ENCODE measurements around the gene GPR156. TPM values are rescaled to one million over a fixed set of nuclear protein-coding genes. Genes with fewer than 3 reads are reported as not detected.

GPR156 gene
- total RNA-seq, 1 experiment from 2014 or later = 3.1 TPM

DNA sequence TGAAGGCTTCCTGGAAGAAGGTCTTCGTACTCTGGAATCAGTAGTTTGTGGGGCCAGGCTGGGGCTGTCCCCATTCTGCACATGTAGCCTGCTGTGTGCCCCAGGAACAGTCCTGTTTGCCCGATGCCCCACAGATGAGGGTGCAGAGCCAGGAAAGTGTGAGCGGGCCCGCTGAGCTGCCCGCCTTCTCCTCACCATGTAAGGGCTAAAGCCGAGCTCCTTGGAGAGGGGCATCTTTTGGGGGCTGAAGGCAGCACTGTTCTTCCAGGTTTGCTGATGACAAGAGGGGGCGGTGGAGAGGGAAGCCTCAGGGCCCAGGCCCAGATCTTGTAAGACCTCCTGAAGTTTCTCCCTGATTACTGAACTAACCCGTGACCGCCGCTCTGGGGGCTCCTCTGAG lies 117.5 kb downstream of the GPR156 start:
- no peak for DNase-seq
- Mint-ChIP-seq H3K4me3 (ENCODE audit: unreplicated experiment) (no peak overlapping the region), H3K4me1 (ENCODE audit: low read depth, unreplicated experiment) (peaks cover 14% of the 10 kb centered on the region), H3K9me3 (ENCODE audit: unreplicated experiment) (no peaks in the 10 kb centered on the region), H3K27ac (ENCODE audit: unreplicated experiment) (no peak overlapping the region), H3K27me3 (ENCODE audit: insufficient read depth, unreplicated experiment) (no peaks in the 10 kb centered on the region), H3K36me3 (ENCODE audit: insufficient read depth, unreplicated experiment) (peaks cover 6% of the 10 kb centered on the region)
- ChIA-PET POLR2A (no interaction called here), CTCF (no interaction called here)
- Histone ChIP-seq H3K36me3 (ENCODE audit: control insufficient read depth, insufficient read depth, low read length) (no peaks in the 10 kb centered on the region), H3K4me1 (peaks cover 21% of the 10 kb centered on the region), H3K9me3 (no peaks in the 10 kb centered on the region), H3K27me3 (replicated peaks; ENCODE audit: control insufficient read depth, insufficient read depth, low read length) (no peaks in the 10 kb centered on the region), H3K4me3 (ENCODE audit: low read depth, low read length) (no peak overlapping the region)
- TF ChIP-seq, protein P1, sequence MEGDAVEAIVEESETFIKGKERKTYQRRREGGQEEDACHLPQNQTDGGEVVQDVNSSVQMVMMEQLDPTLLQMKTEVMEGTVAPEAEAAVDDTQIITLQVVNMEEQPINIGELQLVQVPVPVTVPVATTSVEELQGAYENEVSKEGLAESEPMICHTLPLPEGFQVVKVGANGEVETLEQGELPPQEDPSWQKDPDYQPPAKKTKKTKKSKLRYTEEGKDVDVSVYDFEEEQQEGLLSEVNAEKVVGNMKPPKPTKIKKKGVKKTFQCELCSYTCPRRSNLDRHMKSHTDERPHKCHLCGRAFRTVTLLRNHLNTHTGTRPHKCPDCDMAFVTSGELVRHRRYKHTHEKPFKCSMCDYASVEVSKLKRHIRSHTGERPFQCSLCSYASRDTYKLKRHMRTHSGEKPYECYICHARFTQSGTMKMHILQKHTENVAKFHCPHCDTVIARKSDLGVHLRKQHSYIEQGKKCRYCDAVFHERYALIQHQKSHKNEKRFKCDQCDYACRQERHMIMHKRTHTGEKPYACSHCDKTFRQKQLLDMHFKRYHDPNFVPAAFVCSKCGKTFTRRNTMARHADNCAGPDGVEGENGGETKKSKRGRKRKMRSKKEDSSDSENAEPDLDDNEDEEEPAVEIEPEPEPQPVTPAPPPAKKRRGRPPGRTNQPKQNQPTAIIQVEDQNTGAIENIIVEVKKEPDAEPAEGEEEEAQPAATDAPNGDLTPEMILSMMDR (IDR thresholded peaks at IDR 0.05; ENCODE audit: insufficient read depth in 1 of 2, low read depth in 1 of 2, low read length in 1 of 2, severe bottlenecking in 1 of 2, unreplicated experiment in 1 of 2) = no peak
- intact Hi-C loops (cut with micrococcal nuclease; ENCODE audit: unreplicated experiment) = no loop called here
- BruUV-seq (replicated peaks) = no TSS peak

DNA sequence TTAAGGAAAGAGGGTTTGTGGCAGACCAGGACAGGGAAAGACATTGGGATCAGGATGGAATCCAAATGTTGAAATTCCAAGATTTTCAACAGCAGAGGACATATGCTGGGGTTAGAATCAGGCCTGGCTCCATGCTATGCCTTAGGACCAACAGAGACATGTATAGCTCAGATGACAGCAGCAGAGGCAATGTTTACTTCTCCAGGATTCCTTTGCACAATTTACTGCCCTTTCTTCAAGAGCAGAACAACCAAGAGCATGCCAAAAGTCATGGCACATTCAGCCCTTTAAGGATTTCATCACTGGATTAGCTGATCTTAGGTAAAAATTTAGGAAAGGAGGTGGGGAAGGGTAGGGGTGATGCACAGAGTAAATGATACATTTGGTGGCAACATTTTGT lies 121.2 kb downstream of the GPR156 start:
- no TSS peak for BruUV-seq (replicated peaks)
- H3K27me3 Mint-ChIP-seq (ENCODE audit: insufficient read depth, unreplicated experiment) = no peaks in the 10 kb centered on the region
- TF ChIP-seq, protein P1 (IDR thresholded peaks at IDR 0.05; ENCODE audit: insufficient read depth in 1 of 2, low read depth in 1 of 2, low read length in 1 of 2, severe bottlenecking in 1 of 2, unreplicated experiment in 1 of 2) = no peak
- no peaks in the 10 kb centered on the region for H3K9me3 ChIP-seq
- H3K4me1 ChIP-seq = peaks cover 55% of the 10 kb centered on the region
- H3K27ac Mint-ChIP-seq (ENCODE audit: unreplicated experiment) = peak overlapping the region; percentile 87
- peaks cover 6% of the 10 kb centered on the region for H3K36me3 Mint-ChIP-seq (ENCODE audit: insufficient read depth, unreplicated experiment)
- H3K4me3 Mint-ChIP-seq (ENCODE audit: unreplicated experiment) = peak overlapping the region; percentile 60
- no peaks in the 10 kb centered on the region for H3K9me3 Mint-ChIP-seq (ENCODE audit: unreplicated experiment)
- no peak for DNase-seq
- CTCF ChIA-PET = no interaction called here
- H3K36me3 ChIP-seq (ENCODE audit: control insufficient read depth, insufficient read depth, low read length) = peaks cover 1% of the 10 kb centered on the region; the same call in 1 of the 2 replicates
- no peak overlapping the region for H3K4me3 ChIP-seq (ENCODE audit: low read depth, low read length)
- POLR2A ChIA-PET = interaction anchor here (1.3 to 2.3 kb wide), 2 partner anchors 69 to 70 kb away, joined by 4 to 18 read pairs; no protein-coding TSS in a partner anchor
- no peaks in the 10 kb centered on the region; the same call in 1 of the 2 replicates for H3K27me3 ChIP-seq (replicated peaks; ENCODE audit: control insufficient read depth, insufficient read depth, low read length)
- H3K4me1 Mint-ChIP-seq (ENCODE audit: low read depth, unreplicated experiment) = peaks cover 39% of the 10 kb centered on the region
- intact Hi-C loops (cut with micrococcal nuclease; ENCODE audit: unreplicated experiment) = no loop called here

DNA sequence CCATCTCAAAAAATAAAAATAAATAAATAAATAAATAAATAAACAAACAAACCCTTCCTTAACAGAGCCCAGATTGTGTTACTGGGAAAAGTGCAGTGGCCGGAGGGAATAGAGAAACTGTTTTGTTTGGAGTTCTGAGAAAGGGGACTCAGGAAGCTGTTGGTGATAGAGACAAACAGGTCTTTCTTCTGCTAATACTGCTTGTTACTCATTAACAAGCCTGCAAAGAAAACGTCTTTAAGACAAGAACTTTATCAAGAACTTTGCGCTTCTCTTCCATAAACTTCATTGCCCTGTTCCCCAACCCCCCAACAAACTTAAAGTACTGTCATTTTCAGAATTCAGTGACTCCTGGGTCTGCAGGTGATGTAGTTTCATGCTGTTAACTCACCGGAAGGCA lies 122.0 kb downstream of the GPR156 start:
- TF ChIP-seq, protein P1 (IDR thresholded peaks at IDR 0.05; ENCODE audit: insufficient read depth in 1 of 2, low read depth in 1 of 2, low read length in 1 of 2, severe bottlenecking in 1 of 2, unreplicated experiment in 1 of 2) = no peak
- H3K9me3 Mint-ChIP-seq (ENCODE audit: unreplicated experiment) = no peaks in the 10 kb centered on the region
- peak in 1 of 2 experiments; percentile 42 for DNase-seq
- Histone ChIP-seq H3K4me1 (peaks cover 58% of the 10 kb centered on the region), H3K36me3 (ENCODE audit: control insufficient read depth, insufficient read depth, low read length) (peaks cover 1% of the 10 kb centered on the region; the same call in 1 of the 2 replicates), H3K9me3 (no peaks in the 10 kb centered on the region), H3K4me3 (ENCODE audit: low read depth, low read length) (no peak overlapping the region), H3K27me3 (replicated peaks; ENCODE audit: control insufficient read depth, insufficient read depth, low read length) (no peaks in the 10 kb centered on the region; the same call in 1 of the 2 replicates)
- peak overlapping the region; percentile 60 for H3K4me3 Mint-ChIP-seq (ENCODE audit: unreplicated experiment)
- no TSS peak for BruUV-seq (replicated peaks)
- peaks cover 44% of the 10 kb centered on the region for H3K4me1 Mint-ChIP-seq (ENCODE audit: low read depth, unreplicated experiment)
- CTCF ChIA-PET = no interaction called here
- peaks cover 6% of the 10 kb centered on the region for H3K36me3 Mint-ChIP-seq (ENCODE audit: insufficient read depth, unreplicated experiment)
- H3K27ac Mint-ChIP-seq (ENCODE audit: unreplicated experiment) = peak overlapping the region; percentile 87
- intact Hi-C loops (cut with micrococcal nuclease; ENCODE audit: unreplicated experiment) = no loop called here
- H3K27me3 Mint-ChIP-seq (ENCODE audit: insufficient read depth, unreplicated experiment) = no peaks in the 10 kb centered on the region
- POLR2A ChIA-PET = interaction anchor here (1.3 to 2.3 kb wide), 2 partner anchors 68 to 70 kb away, joined by 4 to 18 read pairs; no protein-coding TSS in a partner anchor
